ENCODE data around the gene CEP170B.
"Not testable (repeated sequence)": the region's sequence is repeated elsewhere in the genome, so short reads cannot be mapped to it uniquely, and the experiment has no call there.

Gene CEP170B

GRCh38 chr14:104827177-104828055 lies 37.7 kb upstream of the CEP170B start:
- intact Hi-C loops (cut with micrococcal nuclease): loop anchor here (5.0 kb wide), 1 partner anchor 40 kb away; no protein-coding TSS in a partner anchor
- Mint-ChIP-seq H3K36me3 (ENCODE audit: low read depth) (no peaks in the 10 kb centered on the region), H3K9me3 (peaks cover 13% of the 10 kb centered on the region), H3K4me3 (peak overlapping the region; percentile 63), H3K27me3 (peaks cover 53% of the 10 kb centered on the region), H3K4me1 (ENCODE audit: low read depth) (peaks cover 24% of the 10 kb centered on the region), H3K27ac (no peak overlapping the region)

- Mint-ChIP-seq H3K36me3 (ENCODE audit: low read depth) (no peaks in the 10 kb centered on the region), H3K9me3 (no peaks in the 10 kb centered on the region), H3K27me3 (peaks cover 32% of the 10 kb centered on the region), H3K4me3 (no peak overlapping the region), H3K27ac (no peak overlapping the region), H3K4me1 (ENCODE audit: low read depth) (peaks cover 18% of the 10 kb centered on the region)
- intact Hi-C loops (cut with micrococcal nuclease): no loop called here
These were observed 34.3 kb upstream of the CEP170B start for GRCh38 chr14:104830781-104831180.

- H3K4me1 Mint-ChIP-seq (ENCODE audit: low read depth); H3K9me3 Mint-ChIP-seq; H3K36me3 Mint-ChIP-seq (ENCODE audit: low read depth); H3K27ac Mint-ChIP-seq; intact Hi-C loops (cut with micrococcal nuclease); H3K4me3 Mint-ChIP-seq: not testable (repeated sequence)
- H3K27me3 Mint-ChIP-seq: peaks cover 45% of the 10 kb centered on the region
These were observed 28.7 kb upstream of the CEP170B start for GRCh38 chr14:104836171-104836935.

- Mint-ChIP-seq H3K36me3 (ENCODE audit: low read depth) (no peaks in the 10 kb centered on the region), H3K4me3 (no peak overlapping the region), H3K27ac (no peak overlapping the region), H3K4me1 (ENCODE audit: low read depth) (no peaks in the 10 kb centered on the region), H3K9me3 (no peaks in the 10 kb centered on the region), H3K27me3 (peaks cover 84% of the 10 kb centered on the region)
- intact Hi-C loops (cut with micrococcal nuclease): no loop called here
These were observed 23.3 kb upstream of the CEP170B start for GRCh38 chr14:104841730-104842129.

GRCh38 chr14:104843006-104843405 lies 22.1 kb upstream of the CEP170B start:
- Mint-ChIP-seq H3K4me1 (ENCODE audit: low read depth) (no peaks in the 10 kb centered on the region), H3K27me3 (peaks cover 87% of the 10 kb centered on the region), H3K27ac (no peak overlapping the region), H3K36me3 (ENCODE audit: low read depth) (no peaks in the 10 kb centered on the region), H3K9me3 (no peaks in the 10 kb centered on the region), H3K4me3 (no peak overlapping the region)
- intact Hi-C loops (cut with micrococcal nuclease): no loop called here

- H3K4me1 Mint-ChIP-seq (ENCODE audit: low read depth): no peaks in the 10 kb centered on the region
- H3K27me3 Mint-ChIP-seq: peaks cover 91% of the 10 kb centered on the region
- no peaks in the 10 kb centered on the region for H3K36me3 Mint-ChIP-seq (ENCODE audit: low read depth)
- no peak overlapping the region for H3K27ac Mint-ChIP-seq
- no peaks in the 10 kb centered on the region for H3K9me3 Mint-ChIP-seq
- intact Hi-C loops (cut with micrococcal nuclease): no loop called here
- no peak overlapping the region for H3K4me3 Mint-ChIP-seq
These were observed 21.4 kb upstream of the CEP170B start for GRCh38 chr14:104843442-104844305.

GRCh38 chr14:104844306-104845032 lies 20.6 kb upstream of the CEP170B start:
- Mint-ChIP-seq H3K27me3 (peaks cover 85% of the 10 kb centered on the region), H3K36me3 (ENCODE audit: low read depth) (no peaks in the 10 kb centered on the region), H3K9me3 (no peaks in the 10 kb centered on the region), H3K4me3 (no peak overlapping the region), H3K4me1 (ENCODE audit: low read depth) (no peaks in the 10 kb centered on the region), H3K27ac (no peak overlapping the region)
- intact Hi-C loops (cut with micrococcal nuclease): no loop called here

GRCh38 chr14:104845033-104845666 lies 19.9 kb upstream of the CEP170B start:
- Mint-ChIP-seq H3K9me3 (no peaks in the 10 kb centered on the region), H3K27ac (no peak overlapping the region), H3K4me3 (no peak overlapping the region), H3K36me3 (ENCODE audit: low read depth) (no peaks in the 10 kb centered on the region), H3K27me3 (peaks cover 80% of the 10 kb centered on the region), H3K4me1 (ENCODE audit: low read depth) (no peaks in the 10 kb centered on the region)
- intact Hi-C loops (cut with micrococcal nuclease): no loop called here

- Mint-ChIP-seq H3K4me3 (no peak overlapping the region), H3K9me3 (no peaks in the 10 kb centered on the region), H3K36me3 (ENCODE audit: low read depth) (no peaks in the 10 kb centered on the region), H3K27me3 (peaks cover 74% of the 10 kb centered on the region), H3K27ac (no peak overlapping the region), H3K4me1 (ENCODE audit: low read depth) (no peaks in the 10 kb centered on the region)
- intact Hi-C loops (cut with micrococcal nuclease): no loop called here
These were observed 19.1 kb upstream of the CEP170B start for GRCh38 chr14:104845834-104846441.

GRCh38 chr14:104852280-104852663 lies 12.8 kb upstream of the CEP170B start:
- Mint-ChIP-seq H3K4me3 (no peak overlapping the region), H3K4me1 (ENCODE audit: low read depth) (no peaks in the 10 kb centered on the region), H3K27ac (no peak overlapping the region), H3K27me3 (peaks cover 39% of the 10 kb centered on the region), H3K36me3 (ENCODE audit: low read depth) (no peaks in the 10 kb centered on the region), H3K9me3 (no peaks in the 10 kb centered on the region)
- intact Hi-C loops (cut with micrococcal nuclease): no loop called here

GRCh38 chr14:104855532-104856090 lies 9.5 kb upstream of the CEP170B start:
- no peak overlapping the region for H3K4me3 Mint-ChIP-seq
- H3K4me1 Mint-ChIP-seq (ENCODE audit: low read depth): no peaks in the 10 kb centered on the region
- H3K36me3 Mint-ChIP-seq (ENCODE audit: low read depth): no peaks in the 10 kb centered on the region
- H3K27ac Mint-ChIP-seq: no peak overlapping the region
- H3K9me3 Mint-ChIP-seq: no peaks in the 10 kb centered on the region
- intact Hi-C loops (cut with micrococcal nuclease): no loop called here
- H3K27me3 Mint-ChIP-seq: peaks cover 26% of the 10 kb centered on the region

- no peaks in the 10 kb centered on the region for H3K9me3 Mint-ChIP-seq
- intact Hi-C loops (cut with micrococcal nuclease): no loop called here
- H3K4me3 Mint-ChIP-seq: no peak overlapping the region
- peaks cover 21% of the 10 kb centered on the region for H3K27me3 Mint-ChIP-seq
- H3K27ac Mint-ChIP-seq: no peak overlapping the region
- no peaks in the 10 kb centered on the region for H3K4me1 Mint-ChIP-seq (ENCODE audit: low read depth)
- no peaks in the 10 kb centered on the region for H3K36me3 Mint-ChIP-seq (ENCODE audit: low read depth)
These were observed 8.8 kb upstream of the CEP170B start for GRCh38 chr14:104856157-104856868.
